ENCODE measurements around the gene FAM171A1.

DNA sequence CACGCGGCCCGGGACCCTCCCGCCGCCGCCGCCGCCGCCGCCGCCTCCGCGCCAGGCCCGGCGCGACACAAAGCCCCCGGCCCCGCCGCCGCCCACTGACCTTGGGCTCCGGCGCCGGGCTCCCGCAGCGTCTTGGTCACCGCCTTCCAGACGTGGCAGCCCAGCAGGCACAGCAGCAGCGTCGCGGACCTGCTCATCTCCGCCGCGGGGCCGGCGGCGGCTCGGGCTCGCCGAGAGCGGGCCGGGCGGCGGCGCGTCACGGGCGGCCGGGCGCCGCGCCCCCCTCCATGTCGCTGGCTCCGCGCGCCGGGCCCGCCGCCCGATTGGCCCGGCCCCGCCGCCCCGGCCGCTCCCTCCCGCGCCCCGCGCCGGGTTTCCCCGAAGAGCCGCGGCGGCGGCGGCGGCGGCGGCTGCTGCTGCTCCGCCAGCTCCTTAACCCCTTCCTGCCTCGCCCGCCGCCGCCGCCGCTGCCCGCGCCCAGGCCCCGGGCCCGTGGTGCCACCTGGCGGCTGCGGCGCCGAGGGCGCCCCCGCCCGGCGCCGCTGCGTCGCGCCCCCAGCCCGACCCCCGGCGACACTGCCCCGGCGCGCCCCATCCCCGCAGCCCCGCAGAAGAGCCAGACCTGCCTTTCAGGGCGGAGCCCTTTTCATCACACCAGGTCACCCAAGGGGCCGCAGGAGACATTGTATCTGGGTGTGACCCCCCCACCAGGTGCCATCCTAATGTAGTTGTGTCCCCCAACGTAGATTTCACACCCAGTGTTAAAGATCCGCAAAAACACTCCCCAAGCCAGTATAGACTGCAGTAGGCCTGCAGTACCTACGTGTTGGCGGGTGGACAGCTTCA, at the start of gene FAM171A1:
- TF ChIP-seq POLR2AphosphoS5 (IDR thresholded peaks at IDR 0.05) (no peak), POLR2A (IDR thresholded peaks at IDR 0.05) (no peak)
- TF ChIP-seq, protein P1, sequence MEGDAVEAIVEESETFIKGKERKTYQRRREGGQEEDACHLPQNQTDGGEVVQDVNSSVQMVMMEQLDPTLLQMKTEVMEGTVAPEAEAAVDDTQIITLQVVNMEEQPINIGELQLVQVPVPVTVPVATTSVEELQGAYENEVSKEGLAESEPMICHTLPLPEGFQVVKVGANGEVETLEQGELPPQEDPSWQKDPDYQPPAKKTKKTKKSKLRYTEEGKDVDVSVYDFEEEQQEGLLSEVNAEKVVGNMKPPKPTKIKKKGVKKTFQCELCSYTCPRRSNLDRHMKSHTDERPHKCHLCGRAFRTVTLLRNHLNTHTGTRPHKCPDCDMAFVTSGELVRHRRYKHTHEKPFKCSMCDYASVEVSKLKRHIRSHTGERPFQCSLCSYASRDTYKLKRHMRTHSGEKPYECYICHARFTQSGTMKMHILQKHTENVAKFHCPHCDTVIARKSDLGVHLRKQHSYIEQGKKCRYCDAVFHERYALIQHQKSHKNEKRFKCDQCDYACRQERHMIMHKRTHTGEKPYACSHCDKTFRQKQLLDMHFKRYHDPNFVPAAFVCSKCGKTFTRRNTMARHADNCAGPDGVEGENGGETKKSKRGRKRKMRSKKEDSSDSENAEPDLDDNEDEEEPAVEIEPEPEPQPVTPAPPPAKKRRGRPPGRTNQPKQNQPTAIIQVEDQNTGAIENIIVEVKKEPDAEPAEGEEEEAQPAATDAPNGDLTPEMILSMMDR (IDR thresholded peaks at IDR 0.05) = no peak
